Hematopoietic multipotent progenitor cell treated with erythropoietin and hydrocortisone succinate and interleukin-3 and kit ligand, for 8 days (in vitro differentiated cells): Measurements from ENCODE around the gene GPR15LG.

Experiments used
- DNase-seq: peaks from one replicate; pipeline ENCODE4 v3.0.0-alpha.2; 2015

The GPR15LG gene

DNA sequence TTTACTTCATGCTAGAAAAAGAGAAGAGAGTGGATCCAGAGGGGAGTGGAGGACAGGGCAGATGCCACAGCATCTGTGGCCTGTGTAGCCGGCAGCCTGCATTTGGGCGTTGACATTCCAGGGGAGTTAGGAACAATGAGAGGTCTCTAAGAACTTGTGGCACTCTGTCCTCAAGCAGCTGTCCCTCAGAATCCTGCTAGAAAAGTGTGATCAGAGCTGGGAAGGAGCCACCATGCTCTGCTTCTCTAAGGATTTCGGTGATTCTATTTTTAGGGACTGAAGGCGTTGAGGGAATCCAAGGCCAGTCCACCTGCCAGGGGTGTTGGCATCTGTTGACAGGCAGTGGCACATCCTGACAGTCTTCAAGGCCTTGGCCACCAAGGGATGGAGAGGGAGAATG is 44.1 kb downstream of the GPR15LG start:
- no peak for DNase-seq

DNA sequence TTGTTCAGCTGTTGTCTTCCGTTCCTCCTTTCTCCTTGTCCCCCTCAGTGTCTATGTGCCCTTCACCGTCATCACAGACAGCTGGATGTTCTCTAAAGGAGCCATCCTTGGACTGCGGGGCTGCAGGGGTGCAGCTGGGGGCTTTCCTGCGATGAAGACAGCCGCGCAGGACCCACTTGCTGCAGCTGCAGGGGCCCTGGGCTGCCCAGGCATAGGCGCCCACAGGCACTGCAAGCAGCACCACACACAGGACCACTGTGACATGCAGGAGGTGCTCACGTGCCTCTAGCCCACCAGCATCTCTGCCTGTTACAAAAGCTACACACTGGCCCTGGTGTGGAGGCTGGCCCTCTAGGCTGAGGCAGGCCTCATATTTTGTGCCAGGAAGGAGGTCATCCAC is 48.3 kb downstream of the GPR15LG start:
- DNase-seq, result no peak

GRCh38 chr10:84224411-84225028 is 50.9 kb downstream of the GPR15LG start:
- no peak for DNase-seq

DNA sequence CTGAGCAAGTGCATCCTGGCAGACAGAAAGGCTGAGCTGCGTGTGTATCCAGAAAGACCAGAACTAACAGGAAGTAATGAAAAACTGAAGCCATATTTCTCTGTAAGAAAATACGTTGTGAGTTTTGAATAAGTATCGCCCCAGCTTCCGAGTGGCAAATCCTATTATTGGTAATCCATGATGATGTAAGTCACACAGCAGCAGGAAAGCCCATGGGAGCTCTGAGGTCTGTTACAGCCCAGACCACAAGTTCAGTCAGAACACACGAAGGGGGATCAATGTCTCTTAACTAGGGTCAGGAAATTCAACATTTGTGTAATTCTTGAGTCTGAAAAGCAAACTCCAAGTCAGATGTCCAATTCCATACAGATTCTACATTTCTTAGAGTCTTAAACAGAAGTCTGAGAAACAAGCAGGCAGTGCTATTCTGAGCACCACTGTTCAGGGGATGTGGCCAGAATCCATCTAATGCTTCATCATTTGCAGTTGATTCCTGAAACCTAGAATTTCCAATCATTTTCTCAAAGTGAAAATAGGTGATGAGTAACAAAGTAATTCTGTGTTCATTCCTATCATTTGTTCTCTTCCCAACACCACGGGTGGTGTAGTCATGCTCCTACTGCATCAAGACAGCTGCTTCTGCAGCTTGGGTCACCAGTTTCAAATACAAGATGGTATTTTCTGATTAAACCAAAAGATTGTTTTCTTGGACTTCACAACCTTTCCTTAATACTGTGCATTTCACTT is 52.0 kb downstream of the GPR15LG start, which contains the start of gene LRIT2:
Gene LRIT2, minus strand, starts transcription at position 118 of the 747 bp plus-strand sequence. Its CDS starts 24 bp downstream, at position 94.
- DNase-seq, result no peak

- DNase-seq, result no peak
Measured at GRCh38 chr10:84226616-84227015, 53.0 kb downstream of the GPR15LG start.

GRCh38 chr10:84227810-84228209 is 54.2 kb downstream of the GPR15LG start:
- DNase-seq, result no peak

DNA sequence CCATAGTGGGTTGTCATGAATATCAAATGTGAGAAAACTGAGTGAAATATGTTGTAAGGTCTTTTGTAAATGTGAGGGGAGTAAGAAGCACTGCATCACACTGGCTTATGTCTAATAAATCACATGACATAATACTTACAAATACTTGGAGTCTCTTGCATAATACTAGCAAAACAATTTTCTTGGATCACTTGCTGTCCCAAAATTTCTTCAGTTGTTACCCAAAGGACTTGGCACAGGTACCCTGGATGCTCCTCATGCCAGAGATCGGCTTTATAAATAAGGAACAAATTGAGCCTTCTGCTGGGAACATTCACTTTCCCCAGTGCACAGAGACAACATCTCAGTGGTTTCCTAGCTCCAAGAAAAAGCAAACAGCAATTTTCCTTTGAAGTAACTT is 56.8 kb downstream of the GPR15LG start:
- DNase-seq, result no peak

- DNase-seq, result no peak
Measured at GRCh38 chr10:84232376-84232775, 58.8 kb downstream of the GPR15LG start.

GRCh38 chr10:84233940-84234339 is 60.3 kb downstream of the GPR15LG start:
- DNase-seq, result no peak

- no peak for DNase-seq
Measured at GRCh38 chr10:84234479-84234878, 60.9 kb downstream of the GPR15LG start.
